ENCODE data around the gene GKN2. TPM values are rescaled to one million over a fixed set of nuclear protein-coding genes. Genes with fewer than 3 reads are reported as not detected.

GKN2 gene
- total RNA-seq, 1 experiment from 2014 or later = not detected

DNA sequence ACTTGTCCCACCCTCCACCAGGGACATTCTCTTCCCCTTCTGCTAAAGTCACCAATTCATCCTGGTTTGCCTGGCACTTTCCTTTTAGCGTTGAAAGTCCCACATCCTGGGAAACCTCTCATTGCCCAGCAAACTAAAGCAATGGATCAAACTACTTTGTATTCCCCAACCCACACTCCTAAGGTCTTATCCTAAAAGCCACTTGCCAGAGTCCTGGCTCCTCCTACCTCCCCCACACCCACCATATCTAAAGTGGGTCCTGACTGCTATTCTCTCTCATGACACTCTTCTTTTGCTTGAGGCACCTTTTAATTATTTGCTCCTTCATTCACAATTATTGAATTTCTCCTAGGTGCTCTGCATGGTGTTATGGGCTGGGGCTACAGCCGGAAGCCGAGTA, 40.6 kb downstream of the GKN2 start:
- Histone ChIP-seq H3K9ac (ENCODE audit: extremely low read depth, insufficient read length, low read length) (no peak overlapping the region), H3K4ac (ENCODE audit: low read depth, low read length) (no peak overlapping the region), H3K9me3 (ENCODE audit: control insufficient read depth, low read depth, low read length) (no peaks in the 10 kb centered on the region), H2BK120ac (ENCODE audit: low read depth, low read length, poor library complexity, severe bottlenecking) (no peak overlapping the region), H3K4me2 (ENCODE audit: insufficient read depth, insufficient read length, low read length) (no peak overlapping the region), H3K56ac (ENCODE audit: insufficient read length, low read depth, low read length) (no peak overlapping the region), H2AFZ (ENCODE audit: low read length) (no peak overlapping the region), H3T11ph (ENCODE audit: low read length) (no peak overlapping the region), H4K8ac (replicated peaks; ENCODE audit: insufficient read length, low read depth, low read length) (no peak overlapping the region), H4K91ac (ENCODE audit: insufficient read length, low read depth, low read length) (no peak overlapping the region), H4K20me1 (ENCODE audit: control insufficient read depth, insufficient read depth, insufficient read length) (no peaks in the 10 kb centered on the region), H3K23ac (ENCODE audit: insufficient read length, low read depth, low read length) (no peak overlapping the region), H2BK5ac (ENCODE audit: insufficient read length, low read length) (no peak overlapping the region), H3K18ac (ENCODE audit: insufficient read length, low read depth, low read length) (no peak overlapping the region), H3K14ac (ENCODE audit: insufficient read depth, low read length) (no peak overlapping the region), H2BK12ac (ENCODE audit: insufficient read length, low read depth, low read length) (no peak overlapping the region), H3K79me1 (ENCODE audit: insufficient read depth, low read depth, low read length, poor library complexity, severe bottlenecking) (no peaks in the 10 kb centered on the region), H2BK20ac (ENCODE audit: low read depth, low read length, poor library complexity, severe bottlenecking) (no peak overlapping the region), H4K5ac (ENCODE audit: insufficient read length, low read depth, low read length) (no peak overlapping the region), H2BK15ac (ENCODE audit: low read depth, low read length) (no peak overlapping the region), H2AK5ac (ENCODE audit: insufficient read length, low read length) (no peak overlapping the region), H3K27ac (ENCODE audit: insufficient read length, low read depth, low read length) (no peak overlapping the region), H3K27me3 (ENCODE audit: insufficient read depth, low read length) (no peaks in the 10 kb centered on the region), H3K79me2 (ENCODE audit: insufficient read depth, low read length) (no peaks in the 10 kb centered on the region), H3K4me1 (ENCODE audit: insufficient read depth, low read length) (peaks cover 5% of the 10 kb centered on the region), H3K23me2 (ENCODE audit: insufficient read length, low read depth, low read length, poor library complexity, severe bottlenecking) (no peaks in the 10 kb centered on the region)
- Mint-ChIP-seq H3K4me1 (peaks cover 17 to 20% of the 10 kb centered on the region in 2 experiments), H3K27ac (no peak overlapping the region), H3K36me3 (ENCODE audit: insufficient read depth in 1 of 3, low read depth in 3 of 3) (0 out of 7 replicates have a peak, but pooled peaks cover 0 to 3% (median 0%) of the 10 kb centered on the region in 3 experiments), H3K27me3 (ENCODE audit: low read depth) (no peaks in the 10 kb centered on the region), H3K9me3 (peaks cover 0 to 10% of the 10 kb centered on the region in 2 experiments; a peak in 2 of 5 replicates), H3K4me3 (no peak overlapping the region)
- TF ChIP-seq, protein P1, sequence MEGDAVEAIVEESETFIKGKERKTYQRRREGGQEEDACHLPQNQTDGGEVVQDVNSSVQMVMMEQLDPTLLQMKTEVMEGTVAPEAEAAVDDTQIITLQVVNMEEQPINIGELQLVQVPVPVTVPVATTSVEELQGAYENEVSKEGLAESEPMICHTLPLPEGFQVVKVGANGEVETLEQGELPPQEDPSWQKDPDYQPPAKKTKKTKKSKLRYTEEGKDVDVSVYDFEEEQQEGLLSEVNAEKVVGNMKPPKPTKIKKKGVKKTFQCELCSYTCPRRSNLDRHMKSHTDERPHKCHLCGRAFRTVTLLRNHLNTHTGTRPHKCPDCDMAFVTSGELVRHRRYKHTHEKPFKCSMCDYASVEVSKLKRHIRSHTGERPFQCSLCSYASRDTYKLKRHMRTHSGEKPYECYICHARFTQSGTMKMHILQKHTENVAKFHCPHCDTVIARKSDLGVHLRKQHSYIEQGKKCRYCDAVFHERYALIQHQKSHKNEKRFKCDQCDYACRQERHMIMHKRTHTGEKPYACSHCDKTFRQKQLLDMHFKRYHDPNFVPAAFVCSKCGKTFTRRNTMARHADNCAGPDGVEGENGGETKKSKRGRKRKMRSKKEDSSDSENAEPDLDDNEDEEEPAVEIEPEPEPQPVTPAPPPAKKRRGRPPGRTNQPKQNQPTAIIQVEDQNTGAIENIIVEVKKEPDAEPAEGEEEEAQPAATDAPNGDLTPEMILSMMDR (conservative IDR thresholded peaks at IDR 0.05) = no peak
- no peak for DNase-seq
- WGBS (ENCODE audit: extremely low coverage, insufficient read length, low lambda C conversion rate) = no CpG with 5 or more reads among the region's 3 CpGs

All from H9 (cell line).